ENCODE results near the gene TBC1D22A.
A peak's percentile ranks its signal among the peaks of the same experiment; 100 is the strongest.

TBC1D22A gene

GRCh38 chr22:46902998-46903916 lies 140.8 kb downstream of the TBC1D22A start:
- no peak overlapping the region for H3K4me3 ChIP-seq (ENCODE audit: low read length)
- no peak overlapping the region for H3K9ac ChIP-seq (ENCODE audit: low read length)
- H3K9me3 ChIP-seq (ENCODE audit: control insufficient read depth, low read length), result no peaks in the 10 kb centered on the region
- H3K27me3 ChIP-seq (replicated peaks; ENCODE audit: control insufficient read depth, insufficient read depth, low read length), result no peaks in the 10 kb centered on the region
- no peak for DNase-seq (ENCODE audit: low read depth)
- peaks cover 4% of the 10 kb centered on the region for H3K36me3 ChIP-seq (ENCODE audit: control insufficient read depth, insufficient read depth, low read length, severe bottlenecking)
- no peaks in the 10 kb centered on the region for H3K4me1 ChIP-seq (ENCODE audit: control insufficient read depth, insufficient read depth, low read length)

DNA sequence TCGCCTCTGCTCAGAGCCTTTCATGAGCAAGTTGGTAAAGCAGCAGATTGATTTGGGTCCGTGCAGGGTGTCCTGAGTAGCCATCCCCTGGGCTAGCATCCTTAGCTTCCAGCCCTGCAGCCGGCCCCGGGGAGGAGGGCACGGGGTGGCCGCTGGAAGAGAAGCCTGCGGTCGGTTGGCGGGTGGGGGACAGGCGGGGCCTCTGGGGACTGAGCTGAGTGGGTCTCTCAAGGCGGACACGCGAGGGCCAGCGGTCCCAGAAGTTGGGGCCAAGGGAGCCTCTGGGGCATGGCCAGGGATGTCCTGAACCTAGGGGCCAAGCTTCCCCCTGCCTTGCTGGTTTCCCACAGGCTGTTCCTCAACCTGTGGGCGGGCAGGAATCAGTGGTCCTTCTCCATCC lies 143.0 kb downstream of the TBC1D22A start:
- no peak for DNase-seq (ENCODE audit: low read depth)
- Histone ChIP-seq H3K27me3 (replicated peaks; ENCODE audit: control insufficient read depth, insufficient read depth, low read length) (no peaks in the 10 kb centered on the region), H3K9ac (ENCODE audit: low read length) (no peak overlapping the region), H3K4me3 (ENCODE audit: low read length) (no peak overlapping the region), H3K9me3 (ENCODE audit: control insufficient read depth, low read length) (no peaks in the 10 kb centered on the region), H3K36me3 (ENCODE audit: control insufficient read depth, insufficient read depth, low read length, severe bottlenecking) (peaks cover 4% of the 10 kb centered on the region), H3K4me1 (ENCODE audit: control insufficient read depth, insufficient read depth, low read length) (no peaks in the 10 kb centered on the region)

GRCh38 chr22:46905834-46906233 lies 143.4 kb downstream of the TBC1D22A start:
- Histone ChIP-seq H3K9ac (ENCODE audit: low read length) (no peak overlapping the region), H3K4me1 (ENCODE audit: control insufficient read depth, insufficient read depth, low read length) (no peaks in the 10 kb centered on the region), H3K27me3 (replicated peaks; ENCODE audit: control insufficient read depth, insufficient read depth, low read length) (no peaks in the 10 kb centered on the region), H3K36me3 (ENCODE audit: control insufficient read depth, insufficient read depth, low read length, severe bottlenecking) (peaks cover 4% of the 10 kb centered on the region), H3K9me3 (ENCODE audit: control insufficient read depth, low read length) (no peaks in the 10 kb centered on the region), H3K4me3 (ENCODE audit: low read length) (no peak overlapping the region)
- no peak for DNase-seq (ENCODE audit: low read depth)

DNA sequence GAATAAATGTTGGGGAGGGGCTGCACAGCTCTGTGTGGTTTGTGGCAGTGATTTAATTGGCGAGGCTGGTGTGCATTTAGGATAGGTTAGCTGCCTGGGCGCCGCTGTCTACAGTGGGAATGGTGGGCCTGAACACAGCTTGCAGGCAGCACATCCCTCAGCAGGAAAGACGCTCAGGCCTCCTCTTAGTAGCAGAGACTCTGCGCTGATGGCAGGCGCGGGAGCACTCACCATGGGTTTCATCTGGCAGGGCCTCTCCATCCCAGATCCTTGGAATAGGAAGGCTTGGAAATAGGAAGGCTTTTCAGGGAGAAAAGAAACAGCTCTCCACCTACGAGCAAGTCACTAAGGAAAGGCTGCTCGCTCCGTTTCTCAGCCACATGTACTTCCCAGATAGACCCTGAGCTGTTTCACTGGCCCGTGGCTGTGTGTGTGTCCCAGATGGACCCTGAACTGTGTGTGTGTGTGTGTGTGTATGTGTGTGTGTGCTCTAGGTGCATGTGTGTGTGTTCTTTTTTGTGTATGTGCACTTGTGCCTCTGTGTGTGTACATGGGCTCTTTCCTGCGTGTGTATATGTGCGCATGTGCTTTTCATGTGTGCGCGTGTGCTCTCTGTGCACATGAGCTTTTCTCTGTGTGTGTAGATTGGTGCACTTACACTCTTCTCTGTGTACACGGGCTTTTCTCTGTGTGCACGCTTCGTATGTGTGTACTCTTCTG lies 144.0 kb downstream of the TBC1D22A start:
- Histone ChIP-seq H3K9me3 (ENCODE audit: control insufficient read depth, low read length) (no peaks in the 10 kb centered on the region), H3K36me3 (ENCODE audit: control insufficient read depth, insufficient read depth, low read length, severe bottlenecking) (peaks cover 4% of the 10 kb centered on the region)
- DNase-seq (ENCODE audit: low read depth), result no peak

GRCh38 chr22:46907241-46908215 lies 145.1 kb downstream of the TBC1D22A start:
- H3K4me1 ChIP-seq (ENCODE audit: control insufficient read depth, insufficient read depth, low read length), result no peaks in the 10 kb centered on the region
- DNase-seq (ENCODE audit: low read depth), result no peak
- H3K9ac ChIP-seq (ENCODE audit: low read length), result no peak overlapping the region
- no peaks in the 10 kb centered on the region for H3K27me3 ChIP-seq (replicated peaks; ENCODE audit: control insufficient read depth, insufficient read depth, low read length)
- no peak overlapping the region for H3K4me3 ChIP-seq (ENCODE audit: low read length)
- H3K9me3 ChIP-seq (ENCODE audit: control insufficient read depth, low read length), result no peaks in the 10 kb centered on the region
- H3K36me3 ChIP-seq (ENCODE audit: control insufficient read depth, insufficient read depth, low read length, severe bottlenecking), result peaks cover 1% of the 10 kb centered on the region

More for the DNA sequence above, 144.0 kb downstream of the TBC1D22A start:
- Histone ChIP-seq H3K27me3 (replicated peaks; ENCODE audit: control insufficient read depth, insufficient read depth, low read length) (no peaks in the 10 kb centered on the region), H3K4me3 (ENCODE audit: low read length) (no peak overlapping the region), H3K9ac (ENCODE audit: low read length) (no peak overlapping the region), H3K4me1 (ENCODE audit: control insufficient read depth, insufficient read depth, low read length) (no peaks in the 10 kb centered on the region)

- H3K4me3 ChIP-seq (ENCODE audit: low read length), result no peak overlapping the region
- no peaks in the 10 kb centered on the region for H3K9me3 ChIP-seq (ENCODE audit: control insufficient read depth, low read length)
- peaks cover under 1% of the 10 kb centered on the region for H3K36me3 ChIP-seq (ENCODE audit: control insufficient read depth, insufficient read depth, low read length, severe bottlenecking)
- H3K4me1 ChIP-seq (ENCODE audit: control insufficient read depth, insufficient read depth, low read length), result peaks cover 6% of the 10 kb centered on the region
- no peaks in the 10 kb centered on the region for H3K27me3 ChIP-seq (replicated peaks; ENCODE audit: control insufficient read depth, insufficient read depth, low read length)
- no peak overlapping the region for H3K9ac ChIP-seq (ENCODE audit: low read length)
- no peak for DNase-seq (ENCODE audit: low read depth)
Measured at GRCh38 chr22:46908641-46909107, 146.2 kb downstream of the TBC1D22A start.

- H3K9ac ChIP-seq (ENCODE audit: low read length), result no peak overlapping the region
- H3K36me3 ChIP-seq (ENCODE audit: control insufficient read depth, insufficient read depth, low read length, severe bottlenecking), result peaks cover 4% of the 10 kb centered on the region
- H3K9me3 ChIP-seq (ENCODE audit: control insufficient read depth, low read length), result no peaks in the 10 kb centered on the region
- H3K27me3 ChIP-seq (replicated peaks; ENCODE audit: control insufficient read depth, insufficient read depth, low read length), result no peaks in the 10 kb centered on the region
- no peak overlapping the region for H3K4me3 ChIP-seq (ENCODE audit: low read length)
- H3K4me1 ChIP-seq (ENCODE audit: control insufficient read depth, insufficient read depth, low read length), result peaks cover 6% of the 10 kb centered on the region
- DNase-seq (ENCODE audit: low read depth), result no peak
Measured at GRCh38 chr22:46909237-46910030, 147.0 kb downstream of the TBC1D22A start.

DNA sequence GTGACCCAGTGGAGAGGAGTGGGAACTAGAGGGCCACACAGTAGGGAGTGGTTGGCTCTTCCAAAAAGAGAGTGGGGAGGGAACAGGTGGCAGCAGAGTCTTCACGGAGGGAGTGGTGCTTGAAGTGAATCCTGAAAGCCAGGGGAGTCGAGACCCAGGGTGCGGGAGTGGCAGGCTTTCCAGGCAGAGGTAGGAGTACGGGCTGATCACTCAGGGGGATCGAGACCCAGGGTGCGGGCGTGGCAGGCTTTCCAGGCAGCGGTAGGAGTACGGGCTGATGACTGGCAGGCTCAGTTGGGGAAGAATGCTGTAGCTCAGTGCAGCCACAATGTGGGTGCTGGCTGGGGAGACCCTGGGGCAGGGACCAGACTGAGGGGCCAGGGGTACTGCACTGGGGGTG lies 148.2 kb downstream of the TBC1D22A start:
- no peak overlapping the region for H3K4me3 ChIP-seq (ENCODE audit: low read length)
- DNase-seq (ENCODE audit: low read depth), result no peak
- H3K9me3 ChIP-seq (ENCODE audit: control insufficient read depth, low read length), result no peaks in the 10 kb centered on the region
- H3K27me3 ChIP-seq (replicated peaks; ENCODE audit: control insufficient read depth, insufficient read depth, low read length), result no peaks in the 10 kb centered on the region
- H3K9ac ChIP-seq (ENCODE audit: low read length), result no peak overlapping the region
- H3K36me3 ChIP-seq (ENCODE audit: control insufficient read depth, insufficient read depth, low read length, severe bottlenecking), result peaks cover 4% of the 10 kb centered on the region
- H3K4me1 ChIP-seq (ENCODE audit: control insufficient read depth, insufficient read depth, low read length), result peaks cover 6% of the 10 kb centered on the region

GRCh38 chr22:46911346-46911745 lies 148.9 kb downstream of the TBC1D22A start:
- Histone ChIP-seq H3K9me3 (ENCODE audit: control insufficient read depth, low read length) (no peaks in the 10 kb centered on the region), H3K9ac (ENCODE audit: low read length) (no peak overlapping the region), H3K36me3 (ENCODE audit: control insufficient read depth, insufficient read depth, low read length, severe bottlenecking) (peaks cover 7% of the 10 kb centered on the region), H3K27me3 (replicated peaks; ENCODE audit: control insufficient read depth, insufficient read depth, low read length) (no peaks in the 10 kb centered on the region), H3K4me1 (ENCODE audit: control insufficient read depth, insufficient read depth, low read length) (peaks cover 6% of the 10 kb centered on the region), H3K4me3 (ENCODE audit: low read length) (no peak overlapping the region)
- DNase-seq (ENCODE audit: low read depth), result no peak

DNA sequence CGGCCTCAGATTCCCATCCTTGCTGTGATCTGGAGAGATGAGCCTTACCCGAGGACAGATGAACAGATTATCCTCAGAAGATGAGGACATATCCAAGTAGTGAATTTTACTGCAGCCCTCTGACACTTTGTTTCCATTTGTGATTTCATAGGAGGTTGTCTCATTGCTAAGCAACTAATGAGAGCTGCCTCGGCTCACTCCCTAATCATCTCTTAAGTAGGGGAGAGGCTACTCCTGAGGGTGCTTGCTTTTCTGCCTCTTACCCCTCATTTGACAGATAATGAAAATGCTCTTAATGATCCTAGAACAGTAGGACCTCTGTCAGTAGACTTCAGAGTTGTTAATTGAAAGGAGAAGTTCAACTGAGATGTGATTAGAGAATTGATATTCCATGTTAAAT lies 150.9 kb downstream of the TBC1D22A start:
- peaks cover 15% of the 10 kb centered on the region for H3K36me3 ChIP-seq (ENCODE audit: control insufficient read depth, insufficient read depth, low read length, severe bottlenecking)
- H3K4me3 ChIP-seq (ENCODE audit: low read length), result no peak overlapping the region
- peaks cover 6% of the 10 kb centered on the region for H3K4me1 ChIP-seq (ENCODE audit: control insufficient read depth, insufficient read depth, low read length)
- DNase-seq (ENCODE audit: low read depth), result peak; percentile 10
- no peaks in the 10 kb centered on the region for H3K9me3 ChIP-seq (ENCODE audit: control insufficient read depth, low read length)
- H3K27me3 ChIP-seq (replicated peaks; ENCODE audit: control insufficient read depth, insufficient read depth, low read length), result no peaks in the 10 kb centered on the region
- no peak overlapping the region for H3K9ac ChIP-seq (ENCODE audit: low read length)

Measured in adipocyte (in vitro differentiated cells).